GM21390 (cell line): ENCODE measurements around the gene JPH2.

Experiments
- ATAC-seq: cut with Tn5 transposase; IDR thresholded peaks from one replicate; pipeline ENCODE4 v1.9.1; 2021; ENCODE audit not compliant: unreplicated experiment

JPH2 gene

GRCh38 chr20:44080646-44081267 lies 106.2 kb downstream of the JPH2 start:
- ATAC-seq, result peak; percentile 71

GRCh38 chr20:44080064-44080463 lies 106.9 kb downstream of the JPH2 start:
- ATAC-seq, result no peak

GRCh38 chr20:44079291-44079690 lies 107.7 kb downstream of the JPH2 start:
- no peak for ATAC-seq

GRCh38 chr20:44075950-44076232 lies 111.1 kb downstream of the JPH2 start:
- no peak for ATAC-seq

GRCh38 chr20:44075191-44075949 lies 111.6 kb downstream of the JPH2 start:
- no peak for ATAC-seq

- ATAC-seq, result no peak
These were observed 112.5 kb downstream of the JPH2 start for GRCh38 chr20:44074252-44075151.

- ATAC-seq, result no peak
These were observed 113.3 kb downstream of the JPH2 start for GRCh38 chr20:44073675-44074071.

- no peak for ATAC-seq
These were observed 113.8 kb downstream of the JPH2 start for GRCh38 chr20:44073011-44073674.

GRCh38 chr20:44072384-44072783 lies 114.6 kb downstream of the JPH2 start:
- no peak for ATAC-seq

GRCh38 chr20:44071526-44072111 lies 115.4 kb downstream of the JPH2 start:
- ATAC-seq, result no peak

- ATAC-seq, result no peak
These were observed 115.9 kb downstream of the JPH2 start for GRCh38 chr20:44071057-44071456.

- no peak for ATAC-seq
These were observed 116.7 kb downstream of the JPH2 start for GRCh38 chr20:44070139-44070900.

GRCh38 chr20:44069203-44070011 lies 117.6 kb downstream of the JPH2 start:
- ATAC-seq, result peak; percentile 57

- no peak for ATAC-seq
These were observed 118.4 kb downstream of the JPH2 start for GRCh38 chr20:44068316-44069201.

GRCh38 chr20:44067650-44068081 lies 119.3 kb downstream of the JPH2 start:
- ATAC-seq, result no peak

GRCh38 chr20:44066645-44067606 lies 120.1 kb downstream of the JPH2 start:
- no peak for ATAC-seq
